SK-N-SH (cell line): ENCODE measurements around the gene MUSTN1. TPM values are rescaled to one million over a fixed set of nuclear protein-coding genes. Genes with fewer than 3 reads are reported as not detected.

Experiments
- CTCF ChIA-PET: fragments of 300-600, 350-600 bp; formaldehyde crosslinking; extraction: SDS; loops from one replicate; lab custom pipeline; 2021; lab: Yijun Ruan, JAX
- POLR2A ChIA-PET: fragments of 350-600 bp; sonication (Branson Sonifier 250); formaldehyde crosslinking; extraction: SDS; loops from one replicate; lab custom pipeline; 2020; ENCODE audit warnings: antibody characterized with exemption, inconsistent platforms; lab: Yijun Ruan, JAX
- DNase-seq: peaks from one replicate; pipeline ENCODE4 v3.0.0; 2012
- H2AFZ ChIP-seq: fragments of 200-600 bp; sonication (generic); 2 replicates; pipeline ENCODE4 v1.8.1; 2016; ENCODE audit warnings: antibody characterized with exemption, mild to moderate bottlenecking, low read depth
- H3F3A ChIP-seq: fragments of 200-600 bp; sonication (generic); replicated peaks from 2 replicates; pipeline ENCODE3; 2016; ENCODE audit warnings: antibody characterized with exemption, mild to moderate bottlenecking; ENCODE audit not compliant: insufficient read depth
- H3K27ac ChIP-seq, 2 experiments: fragments of 200-500 bp in 1 of 2; fragments of 200-600 bp in 1 of 2; sonication (Bioruptor generic) in 1 of 2; sonication (generic), shearing (Covaris generic) in 1 of 2; 2 replicates each; pipeline versions ENCODE4 v1.5.1 to v1.6.1; 2014 to 2016; ENCODE audit warnings: low read depth in 2 of 2, inconsistent platforms in 1 of 2, low read length in 1 of 2, mild to moderate bottlenecking in 1 of 2, mixed read lengths in 1 of 2
- H3K27me3 ChIP-seq: fragments of 200-600 bp; sonication (generic), shearing (Covaris generic); 2 replicates; pipeline ENCODE4 v1.6.1; 2016; ENCODE audit warnings: mixed run types; ENCODE audit not compliant: insufficient read depth
- H3K36me3 ChIP-seq, 2 experiments: fragments of 200-500 bp in 1 of 2; fragments of 200-600 bp in 1 of 2; sonication (Bioruptor generic) in 1 of 2; sonication (generic) in 1 of 2; replicated peaks in 1 of 2; 2 replicates each; pipeline versions ENCODE3 to v1.5.1; 2014 to 2016; ENCODE audit warnings: low read length in 1 of 2, mild to moderate bottlenecking in 1 of 2; ENCODE audit not compliant: insufficient read depth in 2 of 2, control insufficient read depth in 1 of 2
- H3K4me1 ChIP-seq, 2 experiments: fragments of 200-500 bp in 1 of 2; fragments of 200-600 bp in 1 of 2; sonication (Bioruptor generic) in 1 of 2; sonication (generic), shearing (Covaris generic) in 1 of 2; 2 replicates each; pipeline versions ENCODE4 v1.5.1 to v1.6.1; 2014 to 2016; ENCODE audit warnings: low read depth in 1 of 2, low read length in 1 of 2, mixed run types in 1 of 2; ENCODE audit not compliant: insufficient read depth in 2 of 2, control insufficient read depth in 1 of 2
- H3K4me2 ChIP-seq: fragments of 200-600 bp; sonication (generic), shearing (Covaris generic); 2 replicates; pipeline ENCODE4 v1.6.1; 2017; ENCODE audit warnings: mixed run types
- H3K4me3 ChIP-seq, 2 experiments: fragments of 200-500 bp in 1 of 2; fragments of 200-600 bp in 1 of 2; sonication (Bioruptor generic) in 1 of 2; sonication (generic), shearing (Covaris generic) in 1 of 2; 2 replicates each; pipeline versions ENCODE4 v1.5.1 to v1.8.1; 2014 to 2016; ENCODE audit warnings: low read depth in 2 of 2, inconsistent platforms in 1 of 2, low read length in 1 of 2, mild to moderate bottlenecking in 1 of 2, mixed read lengths in 1 of 2, moderate library complexity in 1 of 2
- H3K79me2 ChIP-seq: fragments of 200-600 bp; sonication (generic); 2 replicates; pipeline ENCODE4 v1.8.1; 2017; ENCODE audit warnings: mild to moderate bottlenecking; ENCODE audit not compliant: insufficient read depth
- H3K9ac ChIP-seq: fragments of 200-600 bp; sonication (generic); 2 replicates; pipeline ENCODE4 v1.6.1; 2017; ENCODE audit warnings: mixed run types
- H3K9me2 ChIP-seq: fragments of 200-600 bp; sonication (generic); 2 replicates; pipeline ENCODE4 v1.6.1; 2017; ENCODE audit warnings: mixed run types
- H3K9me3 ChIP-seq: fragments of 200-600 bp; sonication (generic); 2 replicates; pipeline ENCODE4 v1.6.1; 2017; ENCODE audit warnings: mixed run types, mild to moderate bottlenecking, moderate library complexity
- H4K20me1 ChIP-seq: fragments of 200-600 bp; sonication (generic); 2 replicates; pipeline ENCODE4 v1.6.1; 2017; ENCODE audit warnings: mild to moderate bottlenecking, mixed run types; ENCODE audit not compliant: insufficient read depth
- CHD2 ChIP-seq: fragments of 150-350 bp; IDR thresholded peaks from 2 replicates; pipeline ENCODE4 v1.6.1; 2018; ENCODE audit warnings: low read length; ENCODE audit not compliant: partially characterized antibody
- CTCF ChIP-seq: fragments of 200-600 bp; sonication (generic); IDR thresholded peaks from 2 replicates; pipeline ENCODE4 v1.6.1; 2017; ENCODE audit warnings: antibody characterized with exemption, mild to moderate bottlenecking, moderate library complexity
- ELF1 ChIP-seq: IDR thresholded peaks from 2 replicates; pipeline ENCODE4 v1.4.0; 2012
- EZH2phosphoT487 ChIP-seq: fragments of 200-600 bp; sonication (generic); IDR thresholded peaks from 2 replicates; pipeline ENCODE4 v1.6.1; 2017; ENCODE audit warnings: low read depth, mixed run types, mild to moderate bottlenecking, antibody characterized with exemption, moderate library complexity, borderline replicate concordance
- FOSL2 ChIP-seq: IDR thresholded peaks from 2 replicates; pipeline ENCODE4 v1.4.0; 2012; ENCODE audit warnings: low read depth, mild to moderate bottlenecking, moderate library complexity, borderline replicate concordance
- FOXM1 ChIP-seq: IDR thresholded peaks from 2 replicates; pipeline ENCODE4 v1.4.0; 2012; ENCODE audit warnings: low read depth, mild to moderate bottlenecking
- GATA2 ChIP-seq: sonication (generic); formaldehyde crosslinking; IDR thresholded peaks from 2 replicates; pipeline ENCODE4 v1.5.0; 2020; ENCODE audit warnings: mild to moderate bottlenecking, missing genetic modification reagents
- MAX ChIP-seq: IDR thresholded peaks from 2 replicates; pipeline ENCODE4 v1.4.0; 2012; ENCODE audit warnings: low read depth
- MEF2A ChIP-seq: IDR thresholded peaks from 2 replicates; pipeline ENCODE4 v1.4.0; 2012; ENCODE audit warnings: low read depth, borderline replicate concordance
- MXI1 ChIP-seq: IDR thresholded peaks from 2 replicates; pipeline ENCODE4 v1.6.1; 2012; ENCODE audit warnings: mild to moderate bottlenecking, low read depth, low read length, improper control_type of control experiment
- NFIC ChIP-seq: IDR thresholded peaks from 2 replicates; pipeline ENCODE4 v1.4.0; 2012; ENCODE audit warnings: borderline replicate concordance
- NRF1 ChIP-seq: IDR thresholded peaks from 2 replicates; pipeline ENCODE4 v1.6.1; 2012; ENCODE audit warnings: low read depth, mild to moderate bottlenecking, low read length
- RFX5 ChIP-seq: IDR thresholded peaks from 2 replicates; pipeline ENCODE4 v1.6.1; 2012; ENCODE audit warnings: mild to moderate bottlenecking, improper control_type of control experiment, low read length
- SIN3A ChIP-seq: IDR thresholded peaks from 2 replicates; pipeline ENCODE4 v1.6.1; 2012; ENCODE audit warnings: low read depth, mild to moderate bottlenecking, low read length, moderate library complexity, borderline replicate concordance
- TAF1 ChIP-seq: IDR thresholded peaks from 2 replicates; pipeline ENCODE4 v1.6.1; 2012; ENCODE audit warnings: low read depth, mild to moderate bottlenecking, low read length, moderate library complexity, borderline replicate concordance
- TEAD4 ChIP-seq: IDR thresholded peaks from 2 replicates; pipeline ENCODE4 v1.4.0; 2012; ENCODE audit warnings: mild to moderate bottlenecking, borderline replicate concordance; ENCODE audit not compliant: insufficient read depth
- WGBS: methylation state at CpG from one replicate; pipeline ENCODE4 v1.1.6; 2017; ENCODE audit warnings: low lambda C conversion rate; 5-methylcytosine and 5-hydroxymethylcytosine counted together
- polyA plus RNA-seq, 3 experiments: library from polyadenylated mRNA; depleted of rRNA; stranded (reverse); fragments of >200 nt; gene quantifications; 2 replicates each; pipeline ENCODE4 v1.2.3, GENCODE V29; 2012

The MUSTN1 gene
- polyA plus RNA-seq, 1 of the 3 experiments (the other 2 are of a cell fraction) = 0.54 TPM

- Histone ChIP-seq H2AFZ (no peak within 1 kb of the TSS), H3K27ac (peak within 1 kb of the TSS in 1 of 2 experiments; percentile 16; a peak in 2 of 4 replicates), H3K9me2 (no peaks in the 10 kb centered on the region), H4K20me1 (0 out of 2 replicates have a peak, but pooled peaks cover 6% of the 10 kb centered on the region), H3K4me3 (no peak within 1 kb of the TSS), H3K79me2 (no peaks in the 10 kb centered on the region), H3K27me3 (no peaks in the 10 kb centered on the region), H3K4me1 (peaks cover 4 to 21% of the 10 kb centered on the region in 2 experiments; a peak in 1 of 4 replicates), H3K4me2 (peak within 1 kb of the TSS; percentile 29; the same call in 1 of the 2 replicates), H3K36me3 (no peaks in the 10 kb centered on the region), H3K9me3 (no peaks in the 10 kb centered on the region), H3F3A (no peaks in the 10 kb centered on the region), H3K9ac (no peak within 1 kb of the TSS)
- CTCF ChIA-PET = interaction anchor here (1.0 to 2.0 kb wide), 3 partner anchors 15 to 240 kb away, joined by 3 to 5 read pairs (median 3); no protein-coding TSS in a partner anchor
- POLR2A ChIA-PET = no interaction called here
- TF ChIP-seq CHD2 = no peak
- no peak for TF ChIP-seq MEF2A
- TF ChIP-seq MAX = no peak
- TF ChIP-seq NFIC = no peak
- no peak for TF ChIP-seq FOXM1
- TF ChIP-seq NRF1 = no peak
- TF ChIP-seq RFX5 = no peak
- no peak for TF ChIP-seq TAF1
- TF ChIP-seq FOSL2 = no peak
- TF ChIP-seq GATA2 (CRISPR knock-in tag) = no peak
- no peak for TF ChIP-seq ELF1
- TF ChIP-seq CTCF = no peak
- TF ChIP-seq SIN3A = no peak
- TF ChIP-seq TEAD4 = no peak
- no peak for TF ChIP-seq EZH2phosphoT487
- TF ChIP-seq MXI1 = no peak
- 93% methylated on average over 14 of the region's 16 CpGs for WGBS
- DNase-seq = no peak
Observed at GRCh38 chr3:52830535-52831258, 4.1 kb downstream of the MUSTN1 start, which contains the start of gene ITIH4. ITIH4 (minus strand) TSS chr3:52830672; CDS start chr3:52830642, 30 bp downstream.
